Rectal smooth muscle tissue (tissue), 1 donor: ENCODE measurements around the gene APBA3.
"Not testable (repeated sequence)": the region's sequence is repeated elsewhere in the genome, so short reads cannot be mapped to it uniquely, and the experiment has no call there.

ENCODE experiments used
- H3K27ac ChIP-seq: one replicate; pipeline ENCODE4 v1.7.0; 2013; ENCODE audit warnings: low read depth, low read length, inconsistent platforms
- H3K27me3 ChIP-seq: one replicate; pipeline ENCODE4 v1.7.0; 2013; ENCODE audit warnings: low read length; ENCODE audit not compliant: control insufficient read depth, insufficient read depth
- H3K36me3 ChIP-seq: one replicate; pipeline ENCODE4 v1.7.0; 2013; ENCODE audit warnings: low read length; ENCODE audit not compliant: control insufficient read depth, insufficient read depth
- H3K4me1 ChIP-seq: one replicate; pipeline ENCODE4 v1.7.0; 2013; ENCODE audit warnings: low read length; ENCODE audit not compliant: control insufficient read depth, insufficient read depth
- H3K4me3 ChIP-seq: one replicate; pipeline ENCODE4 v1.7.0; 2013; ENCODE audit warnings: low read length
- H3K9ac ChIP-seq: one replicate; pipeline ENCODE4 v1.7.0; 2013; ENCODE audit warnings: low read length

The APBA3 gene

DNA sequence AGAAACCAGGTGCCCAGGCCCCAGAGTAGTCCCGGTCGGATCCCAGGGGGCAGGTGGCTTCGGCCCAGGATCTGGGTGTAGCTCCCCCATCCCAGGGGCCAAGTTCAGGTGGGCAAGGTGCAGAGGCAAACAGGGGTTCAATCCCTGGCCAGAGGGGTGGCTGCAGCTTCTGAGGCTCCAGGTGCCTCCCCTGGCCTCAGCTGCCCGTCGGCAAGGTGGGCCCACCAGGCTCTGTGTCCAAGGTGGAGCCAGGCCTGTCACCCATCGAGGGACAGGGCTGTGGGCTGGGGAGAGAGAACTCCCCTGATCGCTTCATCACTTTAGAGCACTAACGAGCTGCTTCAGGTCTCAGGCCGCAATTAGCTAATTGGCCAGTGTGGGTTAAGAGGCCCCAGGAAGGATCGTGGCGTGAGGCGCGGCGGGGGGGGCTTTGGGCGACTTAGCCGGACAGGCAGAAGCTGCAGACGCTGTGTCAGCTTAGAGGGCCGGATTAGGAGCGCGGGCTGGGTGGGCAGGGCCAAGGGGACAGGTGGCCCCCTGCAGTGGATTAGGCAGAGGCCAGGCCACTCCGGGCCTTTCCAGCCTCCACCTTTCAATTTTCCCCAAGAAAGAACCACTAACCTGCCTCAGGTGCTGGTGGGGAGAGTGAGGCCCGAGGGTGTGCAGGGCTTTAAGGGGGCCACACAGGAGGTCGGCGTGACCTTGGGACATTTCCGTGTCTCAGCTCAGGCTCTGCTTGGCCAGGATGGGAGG lies 13.3 kb upstream of the APBA3 start:
- no peak overlapping the region for H3K4me3 ChIP-seq
- no peaks in the 10 kb centered on the region for H3K4me1 ChIP-seq
- H3K9ac ChIP-seq: no peak overlapping the region
- no peaks in the 10 kb centered on the region for H3K36me3 ChIP-seq
- H3K27me3 ChIP-seq: peaks cover 3% of the 10 kb centered on the region
- H3K27ac ChIP-seq: no peak overlapping the region

DNA sequence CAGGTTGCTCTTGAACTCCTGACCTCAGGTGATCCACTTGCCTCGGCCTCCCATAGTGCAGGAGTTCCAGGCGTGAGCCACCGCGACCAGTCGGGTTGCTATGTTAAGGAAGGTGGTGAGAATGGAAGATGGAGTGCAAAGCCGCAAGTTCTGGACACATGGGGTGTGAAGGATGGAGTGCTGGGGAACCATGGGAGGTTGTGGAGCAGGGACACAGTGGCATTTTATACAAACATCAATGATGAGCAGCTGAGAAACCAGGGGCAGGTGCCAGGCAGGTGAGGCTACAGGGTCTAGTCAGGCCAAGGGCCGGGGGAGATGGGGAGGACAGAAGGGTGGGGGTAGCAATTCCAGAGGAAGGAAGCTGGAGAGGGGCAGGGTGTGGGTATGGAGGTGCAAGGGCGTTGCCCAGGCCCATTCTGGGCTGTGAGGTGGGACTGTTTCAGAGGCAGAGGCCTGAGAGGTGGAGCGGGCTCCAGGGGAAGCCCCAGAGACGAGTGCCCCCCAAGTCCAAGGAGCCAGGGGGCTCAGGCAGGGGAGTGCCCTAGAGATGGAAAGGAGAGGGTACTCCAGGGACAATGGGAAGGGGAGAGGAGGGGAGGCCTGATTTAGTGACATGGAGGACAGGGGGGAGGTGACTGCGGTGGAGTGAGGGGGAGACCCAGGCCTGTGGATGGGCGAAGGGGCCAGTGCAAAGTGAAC lies 12.5 kb upstream of the APBA3 start:
- H3K4me1 ChIP-seq: no peaks in the 10 kb centered on the region
- no peak overlapping the region for H3K27ac ChIP-seq
- no peak overlapping the region for H3K4me3 ChIP-seq
- H3K36me3 ChIP-seq: no peaks in the 10 kb centered on the region
- no peak overlapping the region for H3K9ac ChIP-seq
- H3K27me3 ChIP-seq: peaks cover 3% of the 10 kb centered on the region

DNA sequence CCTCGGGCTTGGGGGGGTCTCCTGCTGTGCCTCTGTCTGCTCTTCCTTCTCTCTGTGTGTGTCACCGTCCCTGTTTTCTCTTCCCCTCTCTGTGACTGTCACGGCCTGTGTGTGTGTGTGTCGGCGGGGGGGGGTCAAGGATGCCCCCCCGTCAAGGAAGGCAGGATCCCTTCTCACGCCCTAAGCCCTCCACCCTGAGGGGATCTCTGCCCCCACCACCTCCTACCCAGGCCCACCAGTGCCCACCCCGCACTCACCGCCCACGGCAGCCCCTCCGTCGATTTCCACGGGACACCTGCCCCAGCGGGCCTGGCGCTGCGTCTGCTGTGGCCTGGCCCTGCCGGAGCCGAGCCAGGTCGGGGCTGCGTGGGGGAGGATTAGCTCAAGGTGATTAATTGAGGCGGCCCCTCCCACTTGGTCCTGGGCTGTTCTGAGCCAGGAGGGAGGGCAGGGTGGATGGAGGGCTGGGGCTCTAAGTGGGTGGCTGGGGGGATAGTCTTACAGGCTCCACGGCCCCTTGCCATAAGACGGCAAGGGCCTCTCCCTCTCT lies 10.5 kb upstream of the APBA3 start, which contains the start of gene RAX2:
Gene RAX2 (minus strand): TSS at position 323 of the 550 bp plus-strand sequence. CDS start 486 bp downstream, outside the sequence.
- H3K27me3 ChIP-seq: peaks cover 3% of the 10 kb centered on the region
- H3K36me3 ChIP-seq: peaks cover under 1% of the 10 kb centered on the region
- no peak within 1 kb of the TSS for H3K27ac ChIP-seq
- no peaks in the 10 kb centered on the region for H3K4me1 ChIP-seq
- H3K4me3 ChIP-seq: no peak within 1 kb of the TSS
- no peak within 1 kb of the TSS for H3K9ac ChIP-seq

DNA sequence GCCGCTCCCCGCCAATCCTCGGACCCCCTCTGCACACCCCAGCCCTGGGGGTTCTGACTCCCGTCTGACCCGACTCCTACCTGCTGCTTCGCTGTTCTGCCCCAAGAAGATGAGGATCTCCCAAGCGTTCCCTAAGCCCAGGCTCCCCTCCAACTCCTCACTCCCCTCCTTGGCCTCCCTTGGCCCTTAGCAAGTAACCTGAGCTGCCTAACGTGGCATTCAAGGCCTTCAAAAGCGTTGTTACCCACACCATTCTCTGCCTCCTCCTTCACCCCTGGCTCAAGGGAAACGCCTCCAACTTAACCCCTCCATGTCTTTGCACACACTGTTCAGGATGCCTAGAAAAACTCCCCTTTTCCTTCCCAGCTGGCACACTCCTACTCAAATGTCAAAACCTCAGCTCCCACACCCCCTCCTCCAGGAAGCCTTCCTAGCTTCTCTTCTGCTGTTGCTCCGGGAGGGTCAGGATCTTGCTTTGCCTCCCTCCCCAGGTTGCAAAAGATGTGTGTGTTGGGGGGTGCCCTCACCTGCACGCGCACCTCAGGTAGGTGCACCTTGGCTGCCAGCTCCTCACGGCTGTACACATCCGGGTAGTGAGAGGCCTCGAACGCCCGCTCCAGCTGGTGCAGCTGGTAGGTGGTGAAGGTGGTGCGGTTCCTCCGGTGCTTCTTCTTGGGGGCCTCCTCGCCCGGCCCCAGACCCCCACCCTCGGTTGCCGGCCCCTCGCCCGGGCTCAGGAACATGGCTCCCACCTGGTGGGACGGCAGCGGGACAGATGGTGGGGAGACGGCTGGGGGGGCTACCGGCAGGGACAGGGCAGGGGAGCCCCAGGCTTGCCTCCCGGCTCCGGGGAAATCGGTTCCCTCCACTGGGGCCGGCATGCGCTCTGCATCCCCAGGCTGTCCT lies 9.8 kb upstream of the APBA3 start:
- Histone ChIP-seq H3K9ac (no peak overlapping the region), H3K27ac (no peak overlapping the region), H3K4me1 (no peaks in the 10 kb centered on the region), H3K4me3 (no peak overlapping the region), H3K27me3 (peaks cover 3% of the 10 kb centered on the region), H3K36me3 (peaks cover 7% of the 10 kb centered on the region)

DNA sequence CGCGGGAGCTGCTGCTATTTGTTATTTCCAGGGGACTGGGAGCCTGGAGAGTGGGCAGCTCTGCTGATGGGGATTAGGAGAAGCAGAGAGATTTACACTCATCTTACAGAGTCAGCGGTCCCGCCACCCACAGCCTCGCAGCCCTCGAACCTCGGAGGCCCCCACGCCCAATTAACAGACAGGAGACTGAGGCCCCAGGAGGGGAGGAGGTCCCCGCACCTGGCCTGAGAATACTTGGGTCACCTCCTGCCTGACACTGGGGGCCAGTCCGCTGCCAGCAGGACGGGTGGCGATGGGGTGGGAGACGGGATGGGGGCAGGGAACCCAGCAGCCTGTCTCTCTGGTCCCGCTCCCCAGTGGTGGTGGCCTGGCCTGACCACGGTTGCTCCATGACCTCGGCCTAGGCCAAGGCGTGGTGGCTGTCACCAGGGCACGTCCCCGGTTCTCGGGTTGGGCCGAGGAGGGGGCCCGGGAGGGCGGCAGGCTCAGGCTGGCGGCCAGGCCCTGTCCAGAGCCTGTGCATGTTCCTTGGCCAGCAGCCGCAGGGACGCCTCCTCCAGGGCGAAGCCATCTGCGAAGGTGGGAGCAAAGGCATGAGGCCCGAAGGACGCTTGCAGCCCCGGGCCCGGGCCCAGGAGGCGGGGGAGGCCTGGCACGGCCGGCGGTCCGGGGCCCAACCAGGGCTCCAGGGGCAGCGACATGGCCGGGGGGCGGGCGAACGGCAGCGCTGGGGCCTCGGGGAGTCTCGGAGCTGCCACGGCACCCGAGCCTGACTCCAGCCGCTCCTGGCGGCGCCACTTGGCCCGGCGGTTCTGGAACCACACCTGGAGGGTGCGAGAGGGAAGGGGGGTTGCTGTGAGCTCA lies 8.9 kb upstream of the APBA3 start:
- peaks cover 7% of the 10 kb centered on the region for H3K36me3 ChIP-seq
- H3K9ac ChIP-seq: no peak overlapping the region
- H3K27ac ChIP-seq: no peak overlapping the region
- no peak overlapping the region for H3K4me3 ChIP-seq
- peaks cover 3% of the 10 kb centered on the region for H3K27me3 ChIP-seq
- no peaks in the 10 kb centered on the region for H3K4me1 ChIP-seq

DNA sequence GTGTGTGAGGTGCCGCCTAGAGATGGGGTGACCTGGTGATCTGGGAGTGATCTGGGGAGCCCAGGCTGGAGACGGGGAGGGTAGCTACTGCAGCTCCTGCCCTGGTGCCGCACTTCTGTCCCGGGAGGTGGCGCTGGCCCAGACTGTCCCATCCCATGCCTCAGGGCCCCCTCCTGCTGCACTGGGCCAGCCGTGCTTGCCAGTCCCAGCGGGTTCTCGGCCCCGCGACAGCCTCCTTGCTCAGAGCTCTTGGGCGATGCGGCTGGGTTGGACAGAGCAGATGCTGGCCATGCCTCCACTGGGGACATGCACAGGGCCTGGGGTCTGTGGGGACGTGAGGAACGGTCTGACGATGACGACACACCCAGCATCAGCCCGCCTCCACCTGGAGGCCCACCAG lies 8.0 kb upstream of the APBA3 start:
- Histone ChIP-seq H3K9ac (no peak overlapping the region), H3K36me3 (peaks cover 7% of the 10 kb centered on the region), H3K27ac (no peak overlapping the region), H3K4me1 (no peaks in the 10 kb centered on the region), H3K4me3 (no peak overlapping the region), H3K27me3 (peaks cover 3% of the 10 kb centered on the region)

DNA sequence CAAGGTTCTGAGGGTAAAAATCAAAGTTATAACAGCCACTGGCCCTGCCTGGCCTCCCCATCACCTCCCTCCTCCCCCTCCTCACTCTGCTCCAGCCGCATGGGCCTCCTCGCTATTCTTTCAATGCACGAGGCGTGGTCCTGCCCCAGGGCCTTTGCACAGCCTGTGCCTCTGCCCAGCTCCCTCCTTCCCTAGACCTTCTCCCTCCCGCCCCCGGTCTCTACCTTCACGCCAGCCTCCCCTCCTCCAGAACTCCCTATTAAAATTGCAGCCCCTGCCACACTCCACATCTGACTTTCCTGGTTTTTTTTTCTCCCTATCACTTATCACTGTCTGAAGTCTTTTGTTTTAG lies 7.2 kb upstream of the APBA3 start:
- Histone ChIP-seq H3K9ac (no peak overlapping the region), H3K27me3 (peaks cover 3% of the 10 kb centered on the region), H3K36me3 (peaks cover 7% of the 10 kb centered on the region)

DNA sequence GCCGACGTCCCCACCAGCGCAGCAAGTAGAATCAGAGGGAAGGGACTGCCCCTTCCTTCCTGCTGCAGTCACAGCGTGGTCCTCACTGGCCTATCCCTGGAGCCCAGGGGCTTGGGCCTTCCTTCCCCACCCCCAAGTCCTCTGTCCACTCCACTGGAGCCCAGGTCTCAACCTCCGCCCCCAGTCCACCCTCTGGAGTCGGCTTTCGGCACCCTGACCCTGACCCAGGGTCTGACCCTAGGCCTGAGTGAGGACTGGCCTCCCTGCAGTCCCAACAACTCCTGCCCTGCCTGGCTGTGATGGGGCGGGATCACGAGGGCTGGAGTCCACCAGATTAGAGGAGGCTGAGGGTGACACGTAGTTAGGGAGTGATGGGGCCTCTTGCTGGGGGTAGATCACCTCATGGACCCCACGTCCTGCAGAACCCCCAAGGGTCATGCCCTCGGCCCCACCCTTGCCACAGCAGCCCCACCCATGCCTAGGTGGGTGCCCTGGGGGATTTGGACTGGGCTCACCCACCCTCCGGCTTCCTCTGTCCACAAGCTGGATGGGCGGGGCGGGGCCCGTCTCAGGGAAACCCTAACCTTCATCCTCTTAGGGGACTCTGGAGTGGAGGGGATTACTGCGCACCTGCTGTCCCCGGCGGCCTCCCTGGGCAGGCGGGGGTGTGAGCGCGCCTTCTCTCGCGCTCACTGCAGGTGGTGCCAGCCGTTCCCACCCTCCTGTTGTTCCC lies 6.7 kb upstream of the APBA3 start:
- Histone ChIP-seq H3K27ac (no peak overlapping the region), H3K4me1 (peaks cover 2% of the 10 kb centered on the region), H3K36me3 (peaks cover 7% of the 10 kb centered on the region), H3K27me3 (peaks cover 3% of the 10 kb centered on the region), H3K4me3 (no peak overlapping the region), H3K9ac (no peak overlapping the region)

More for the DNA sequence above, 7.2 kb upstream of the APBA3 start:
- no peak overlapping the region for H3K4me3 ChIP-seq
- H3K4me1 ChIP-seq: no peaks in the 10 kb centered on the region
- no peak overlapping the region for H3K27ac ChIP-seq

DNA sequence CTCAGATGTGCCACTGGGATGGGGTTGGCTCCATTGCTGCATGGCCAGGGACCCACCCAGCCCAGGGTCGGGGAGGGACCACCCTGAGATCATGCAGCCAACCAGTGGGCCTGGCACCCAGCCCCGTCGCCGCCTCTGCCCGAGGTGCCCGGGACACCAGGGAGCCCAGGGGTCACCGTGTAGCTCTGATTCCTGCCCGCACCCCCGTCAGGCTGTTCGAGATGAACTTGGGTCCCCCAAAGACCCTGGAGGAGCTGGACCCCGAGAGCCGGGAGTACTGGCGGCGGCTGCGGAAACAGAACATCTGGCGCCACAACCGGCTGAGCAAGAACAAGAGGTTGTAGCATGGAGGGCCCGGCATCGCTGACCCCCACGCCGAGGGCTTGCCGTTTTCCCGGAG lies 5.6 kb upstream of the APBA3 start:
- Histone ChIP-seq H3K27me3 (peaks cover 3% of the 10 kb centered on the region), H3K27ac (no peak overlapping the region), H3K4me3 (no peak overlapping the region), H3K36me3 (peaks cover 7% of the 10 kb centered on the region), H3K4me1 (peaks cover 5% of the 10 kb centered on the region), H3K9ac (no peak overlapping the region)

DNA sequence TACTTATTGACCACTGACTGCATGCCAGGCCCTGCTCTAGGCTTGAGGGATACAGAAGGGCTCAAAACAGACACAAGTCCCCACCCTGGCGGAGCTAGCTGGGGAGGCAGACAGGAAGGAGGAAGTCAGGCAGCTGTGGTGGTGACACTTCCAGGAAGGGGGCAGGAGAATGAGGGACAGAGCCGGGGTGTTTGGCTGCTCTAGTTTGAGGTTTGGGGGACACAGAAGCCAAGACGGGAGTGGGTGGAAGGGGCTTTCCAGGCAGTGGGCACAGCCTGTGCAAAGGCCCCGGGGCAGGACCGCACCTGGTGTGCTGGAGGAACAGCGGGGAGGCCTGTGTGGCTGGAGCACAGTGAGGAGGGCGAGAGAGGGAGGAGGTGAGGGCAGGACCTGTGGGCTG lies 5.0 kb upstream of the APBA3 start:
- Histone ChIP-seq H3K4me1 (peaks cover 5% of the 10 kb centered on the region), H3K4me3 (no peak overlapping the region), H3K36me3 (peaks cover 7% of the 10 kb centered on the region), H3K27me3 (no peaks in the 10 kb centered on the region), H3K9ac (no peak overlapping the region), H3K27ac (no peak overlapping the region)

DNA sequence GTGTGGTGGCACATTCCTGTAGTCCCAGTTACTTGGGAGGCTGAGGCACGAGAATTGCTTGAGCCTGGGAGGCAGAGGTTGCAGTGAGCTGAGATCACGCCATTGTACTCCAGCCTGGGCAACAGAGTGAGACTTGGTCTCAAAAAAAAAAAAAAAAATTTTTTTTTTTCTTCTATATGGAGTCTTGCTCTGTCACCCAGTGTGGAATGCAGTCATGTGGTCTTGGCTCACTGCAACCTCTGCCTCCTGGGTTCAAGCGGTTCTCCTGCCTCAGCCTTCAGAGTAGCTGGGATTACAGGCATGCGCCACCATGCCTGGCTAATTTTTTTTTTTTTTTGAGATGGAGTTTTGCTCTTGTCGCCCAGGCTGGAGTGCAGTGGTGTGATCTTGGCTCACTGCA lies 4.3 kb upstream of the APBA3 start:
- H3K27ac ChIP-seq, H3K27me3 ChIP-seq, H3K9ac ChIP-seq, H3K4me3 ChIP-seq, H3K36me3 ChIP-seq, H3K4me1 ChIP-seq: not testable (repeated sequence)
